Kidney (tissue), 14 donors: ENCODE measurements around the gene CTRL. TPM values are rescaled to one million over a fixed set of nuclear protein-coding genes. Genes with fewer than 3 reads are reported as not detected.

Experiments
- DNase-seq, 5 donors: peaks; one replicate each; pipeline ENCODE4 v3.0.0-alpha.2; 2013 to 2020
- FAIRE-seq: peaks from 2 replicates; lab custom pipeline; 2012; peaks lifted over from hg19 to GRCh38; lab: Jason Lieb, UNC
- H3K27ac ChIP-seq, 2 donors: one replicate each; pipeline ENCODE4 v1.7.0; 2013; ENCODE audit warnings: low read depth in 2 of 2, low read length in 2 of 2, inconsistent platforms in 1 of 2
- H3K27me3 ChIP-seq: one replicate; pipeline ENCODE4 v1.7.1; 2013; ENCODE audit warnings: low read length, inconsistent platforms; ENCODE audit not compliant: control insufficient read depth, insufficient read depth
- H3K36me3 ChIP-seq, 3 donors: one replicate each; pipeline versions ENCODE4 v1.7.0 to v1.7.1; 2013; ENCODE audit warnings: low read length in 3 of 3, control low read depth in 1 of 3, inconsistent platforms in 1 of 3; ENCODE audit not compliant: insufficient read depth in 3 of 3, control insufficient read depth in 2 of 3
- H3K4me1 ChIP-seq, 3 donors: one replicate each; pipeline versions ENCODE4 v1.7.0 to v1.7.1; 2013; ENCODE audit warnings: low read length in 3 of 3, inconsistent platforms in 1 of 3, low read depth in 1 of 3; ENCODE audit not compliant: control insufficient read depth in 2 of 3, insufficient read depth in 2 of 3
- H3K4me3 ChIP-seq, 3 donors: one replicate each; pipeline versions ENCODE4 v1.7.0 to v1.8.1; 2013; ENCODE audit warnings: low read length in 3 of 3, control low read depth in 1 of 3, inconsistent platforms in 1 of 3
- H3K9ac ChIP-seq, 3 donors: one replicate each; pipeline versions ENCODE4 v1.7.0 to v1.7.1; 2013; ENCODE audit warnings: low read length in 3 of 3, control low read depth in 1 of 3, inconsistent platforms in 1 of 3
- H3K9me3 ChIP-seq, 3 donors: one replicate each; pipeline versions ENCODE4 v1.7.0 to v1.7.1; 2013; ENCODE audit warnings: low read length in 3 of 3, control low read depth in 1 of 3, inconsistent platforms in 1 of 3; ENCODE audit not compliant: control insufficient read depth in 2 of 3, insufficient read depth in 1 of 3
- CTCF ChIP-seq: IDR thresholded peaks from 3 replicates; pipeline ENCODE4 v1.5.1; 2012; ENCODE audit warnings: mild to moderate bottlenecking, moderate library complexity, borderline replicate concordance; ENCODE audit not compliant: insufficient read depth; ENCODE audit errors: extremely low read depth
- intact Hi-C: fragments of 100-400 bp; cut with DNase I; formaldehyde crosslinking; loops from one replicate; pipeline ENCODE4 v1.11.1; 2022
- polyA plus RNA-seq: library from polyadenylated mRNA; stranded (reverse); fragments of 350-450 nt; fragmentation: Illumina TruSeq; extraction: RNeasy Lipid Tissue Mini Kit (QIAGEN cat#74804); gene quantifications from one replicate; pipeline ENCODE4 v1.2.3, GENCODE V29; 2014; ENCODE audit warnings: low read depth, low replicate concordance; ENCODE audit not compliant: insufficient read depth
- total RNA-seq: library from RNA; stranded (reverse); fragmentation: NEBNext Ultra II Directional; extraction: Animal tissue kit (Norgen Biotek cat#: 25700); gene quantifications from one replicate; pipeline ENCODE4 v1.2.1, GENCODE V29; 2021
- donor health status: control.
- donor health status: control.
- donor health status: control.
- donor health status: control.
- donor health status: control.
- donor health status: DM: yes; HTN: yes; CAD: no.
- donor health status: Normal renal cell carcinoma (clear cell type).

The CTRL gene
- total and polyA plus RNA-seq, 2 donors from 2014 or later: 0.69 TPM; not detected in 1

- H3K9ac ChIP-seq: no peak overlapping the region
- TF ChIP-seq CTCF: no peak
- no peak overlapping the region for H3K4me3 ChIP-seq
- H3K36me3 ChIP-seq: peaks cover 4 to 77% (median 58%) of the 10 kb centered on the region in 3 donors
- H3K9me3 ChIP-seq: no peaks in the 10 kb centered on the region
- no peak overlapping the region for H3K27ac ChIP-seq
- H3K27me3 ChIP-seq: no peaks in the 10 kb centered on the region
- no peak for DNase-seq
- no peak for FAIRE-seq
- peaks cover 0 to 11% (median 0%) of the 10 kb centered on the region in 3 donors for H3K4me1 ChIP-seq
- intact Hi-C loops: no loop called here
Observed at GRCh38 chr16:67879936-67880335, 51.7 kb downstream of the CTRL start.

Other genes starting within 250 kb of the CTRL start
- gene GFOD2, start 212.5 kb downstream of the CTRL start, total RNA-seq: 24.5 TPM
- 14.5 TPM for gene GFOD2, start 212.5 kb downstream of the CTRL start, polyA plus RNA-seq
- gene RANBP10, start 125.3 kb downstream of the CTRL start, total RNA-seq: 22.3 TPM
- 7.0 TPM for gene RANBP10, start 125.3 kb downstream of the CTRL start, polyA plus RNA-seq
- 3.9 TPM for gene TSNAXIP1, start 125.0 kb downstream of the CTRL start, total RNA-seq
- 2.8 TPM for gene TSNAXIP1, start 125.0 kb downstream of the CTRL start, polyA plus RNA-seq
- gene THAP11, start 89.5 kb downstream of the CTRL start, total RNA-seq: 27.0 TPM
- gene THAP11, start 89.5 kb downstream of the CTRL start, polyA plus RNA-seq: 21.4 TPM
- 76.4 TPM for gene NUTF2, start 84.9 kb downstream of the CTRL start, total RNA-seq
- 107 TPM for gene NUTF2, start 84.9 kb downstream of the CTRL start, polyA plus RNA-seq
- 42.5 TPM for gene CENPT, start 84.2 kb downstream of the CTRL start, total RNA-seq
- 25.3 TPM for gene CENPT, start 84.2 kb downstream of the CTRL start, polyA plus RNA-seq
- gene EDC4, start 58.8 kb downstream of the CTRL start, total RNA-seq: 56.5 TPM
- 44.7 TPM for gene EDC4, start 58.8 kb downstream of the CTRL start, polyA plus RNA-seq
- 1.1 TPM for gene NRN1L, start 47.0 kb downstream of the CTRL start, total RNA-seq
- gene NRN1L, start 47.0 kb downstream of the CTRL start, polyA plus RNA-seq: 1.2 TPM
- gene PSKH1, start 38.6 kb downstream of the CTRL start, total RNA-seq: 33.2 TPM
- 23.6 TPM for gene PSKH1, start 38.6 kb downstream of the CTRL start, polyA plus RNA-seq
- 78.6 TPM for gene PSMB10, start 5.0 kb upstream of the CTRL start, total RNA-seq
- 76.4 TPM for gene PSMB10, start 5.0 kb upstream of the CTRL start, polyA plus RNA-seq
- gene LCAT, start 12.3 kb upstream of the CTRL start, total RNA-seq: 27.4 TPM
- 10.2 TPM for gene LCAT, start 12.3 kb upstream of the CTRL start, polyA plus RNA-seq
- gene SLC12A4, start 36.8 kb upstream of the CTRL start, total RNA-seq: 66.2 TPM
- gene SLC12A4, start 36.8 kb upstream of the CTRL start, polyA plus RNA-seq: 16.7 TPM
- 0.19 TPM for gene DPEP3, start 48.6 kb upstream of the CTRL start, total RNA-seq
- gene DPEP3, start 48.6 kb upstream of the CTRL start, polyA plus RNA-seq: not detected
- gene DPEP2, start 67.6 kb upstream of the CTRL start, total RNA-seq: 3.1 TPM
- 0.99 TPM for gene DPEP2, start 67.6 kb upstream of the CTRL start, polyA plus RNA-seq
- not detected for gene DPEP2NB, start 84.0 kb upstream of the CTRL start, total RNA-seq
- not detected for gene DPEP2NB, start 84.0 kb upstream of the CTRL start, polyA plus RNA-seq
- gene DDX28, start 91.4 kb upstream of the CTRL start, total RNA-seq: 10.6 TPM
- 13.1 TPM for gene DDX28, start 91.4 kb upstream of the CTRL start, polyA plus RNA-seq
- gene DUS2, start 91.4 kb upstream of the CTRL start, total RNA-seq: 12.5 TPM
- gene DUS2, start 91.4 kb upstream of the CTRL start, polyA plus RNA-seq: 12.1 TPM
- gene NFATC3, start 153.5 kb upstream of the CTRL start, total RNA-seq: 37.7 TPM
- 15.0 TPM for gene NFATC3, start 153.5 kb upstream of the CTRL start, polyA plus RNA-seq